Right lobe of liver (tissue), 6 donors: ENCODE data around the gene MYDGF. TPM values are rescaled to one million over a fixed set of nuclear protein-coding genes. Genes with fewer than 3 reads are reported as not detected.

ENCODE experiments used
- ATAC-seq, 4 donors: fragments of 200-7000 bp; cut with Tn5 transposase; one replicate each; pipeline ENCODE4 v1.9.1; 2020; ENCODE audit warnings: mild to moderate bottlenecking in 4 of 4, moderate library complexity in 4 of 4
- DNase-seq, 3 donors: peaks; one replicate each; pipeline ENCODE4 v3.0.0-alpha.2; 2020
- H3K27ac ChIP-seq, 3 donors: fragments of 200-600 bp; one replicate each; pipeline ENCODE4 v1.8.0; 2022
- H3K27me3 ChIP-seq, 2 donors: fragments of 200-600 bp; one replicate each; pipeline ENCODE4 v1.8.0; 2022
- H3K36me3 ChIP-seq, 4 donors: fragments of 200-600 bp; sonication (generic) in 1 of 4; one replicate each; pipeline versions ENCODE4 v1.5.1 to v1.8.0; 2017 to 2022; ENCODE audit warnings: control low read depth in 1 of 4
- H3K4me1 ChIP-seq, 4 donors: fragments of 200-600 bp; sonication (generic) in 1 of 4; one replicate each; pipeline versions ENCODE4 v1.5.1 to v1.8.0; 2017 to 2022; ENCODE audit warnings: control low read depth in 1 of 4
- H3K4me3 ChIP-seq, 3 donors: fragments of 200-600 bp; one replicate each; pipeline ENCODE4 v1.8.0; 2022
- H3K9me3 ChIP-seq, 4 donors: fragments of 200-600 bp; sonication (generic) in 1 of 4; one replicate each; pipeline versions ENCODE4 v1.5.1 to v1.8.0; 2017 to 2022; ENCODE audit warnings: control low read depth in 1 of 4
- POLR2A ChIP-seq: fragments of 450-650 bp; IDR thresholded peaks from one replicate; pipeline ENCODE4 v1.6.1; 2017; ENCODE audit warnings: antibody characterized with exemption, mild to moderate bottlenecking
- WGBS: methylation state at CpG from one replicate; pipeline ENCODE4 v1.1.6; 2018; ENCODE audit warnings: low coverage, low lambda C conversion rate; ENCODE audit not compliant: insufficient coverage; ENCODE audit errors: missing lambda C conversion rate; 5-methylcytosine and 5-hydroxymethylcytosine counted together
- intact Hi-C, 2 donors: fragments of 100-400 bp; cut with DNase I; formaldehyde crosslinking; loops; one replicate each; pipeline versions ENCODE4 v1.11.2 to v1.14.1; 2022
- total RNA-seq, 6 experiments: library from RNA; depleted of rRNA in 2 of 6; stranded (reverse); fragments of >200 nt in 2 of 6; fragmentation: NEBNext Ultra II Directional in 3 of 6; extraction: Animal tissue kit (Norgen Biotek cat#: 25700) in 3 of 6; gene quantifications; one replicate each; pipeline versions ENCODE4 v1.1.0 to v1.2.4, GENCODE V29; 2016 to 2023
- TF ChIP-seq, protein P1 (sequence below), 4 donors: fragments of 200-600 bp in 3 of 4; fragments of 450-650 bp in 1 of 4; IDR thresholded peaks; one replicate each; pipeline versions ENCODE4 v1.5.1 to v1.8.0; 2016 to 2022; ENCODE audit warnings: antibody characterized with exemption in 4 of 4, mild to moderate bottlenecking in 2 of 4
- donor health status: DM: no; HTN: yes; CAD: no.
- donor health status: DM: no; HTN: no; CAD: no.
- donor health status: DM: no; HTN: no; CAD: no.
- donor health status: DM: no; HTN: yes; CAD: no.
- donor health status: DM: no; HTN: yes; CAD: no.

Gene MYDGF
- total RNA-seq, 6 experiments from 2014 or later, result 58.2 to 98.7 (median 72.2) TPM

DNA sequence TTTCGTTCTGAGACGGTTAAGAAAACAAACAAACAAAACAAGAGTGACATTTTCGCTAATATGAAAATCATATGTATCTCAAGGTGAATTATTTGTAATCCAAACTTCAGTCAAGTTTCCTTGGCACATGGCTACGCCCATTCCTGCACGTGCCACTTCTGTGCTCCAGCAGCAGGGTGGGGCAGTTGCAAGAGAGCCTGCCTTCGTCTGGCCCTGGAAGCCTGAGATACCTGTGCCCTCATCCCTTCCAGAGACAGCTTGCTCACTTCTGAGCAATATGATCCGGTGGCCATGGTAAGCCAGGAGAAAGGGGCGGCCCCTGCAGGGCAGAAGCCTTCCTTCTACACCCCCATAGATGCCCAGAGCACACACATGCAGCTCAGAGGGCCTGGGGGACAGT is 31.4 kb upstream of the MYDGF start:
- Histone ChIP-seq H3K4me1 (peaks cover 0 to 35% (median 11%) of the 10 kb centered on the region in 4 donors), H3K27me3 (no peaks in the 10 kb centered on the region), H3K36me3 (peaks cover 0 to 75% (median 40%) of the 10 kb centered on the region in 4 donors), H3K27ac (no peak overlapping the region), H3K4me3 (no peak overlapping the region), H3K9me3 (no peaks in the 10 kb centered on the region)
- DNase-seq (no peak), ATAC-seq (no peak)
- TF ChIP-seq POLR2A, result no peak
- TF ChIP-seq, protein P1, sequence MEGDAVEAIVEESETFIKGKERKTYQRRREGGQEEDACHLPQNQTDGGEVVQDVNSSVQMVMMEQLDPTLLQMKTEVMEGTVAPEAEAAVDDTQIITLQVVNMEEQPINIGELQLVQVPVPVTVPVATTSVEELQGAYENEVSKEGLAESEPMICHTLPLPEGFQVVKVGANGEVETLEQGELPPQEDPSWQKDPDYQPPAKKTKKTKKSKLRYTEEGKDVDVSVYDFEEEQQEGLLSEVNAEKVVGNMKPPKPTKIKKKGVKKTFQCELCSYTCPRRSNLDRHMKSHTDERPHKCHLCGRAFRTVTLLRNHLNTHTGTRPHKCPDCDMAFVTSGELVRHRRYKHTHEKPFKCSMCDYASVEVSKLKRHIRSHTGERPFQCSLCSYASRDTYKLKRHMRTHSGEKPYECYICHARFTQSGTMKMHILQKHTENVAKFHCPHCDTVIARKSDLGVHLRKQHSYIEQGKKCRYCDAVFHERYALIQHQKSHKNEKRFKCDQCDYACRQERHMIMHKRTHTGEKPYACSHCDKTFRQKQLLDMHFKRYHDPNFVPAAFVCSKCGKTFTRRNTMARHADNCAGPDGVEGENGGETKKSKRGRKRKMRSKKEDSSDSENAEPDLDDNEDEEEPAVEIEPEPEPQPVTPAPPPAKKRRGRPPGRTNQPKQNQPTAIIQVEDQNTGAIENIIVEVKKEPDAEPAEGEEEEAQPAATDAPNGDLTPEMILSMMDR (IDR thresholded peaks at IDR 0.05), result no peak
- intact Hi-C loops, result no loop called here
- 89% methylated on average over 6 of the region's 8 CpGs for WGBS

DNA sequence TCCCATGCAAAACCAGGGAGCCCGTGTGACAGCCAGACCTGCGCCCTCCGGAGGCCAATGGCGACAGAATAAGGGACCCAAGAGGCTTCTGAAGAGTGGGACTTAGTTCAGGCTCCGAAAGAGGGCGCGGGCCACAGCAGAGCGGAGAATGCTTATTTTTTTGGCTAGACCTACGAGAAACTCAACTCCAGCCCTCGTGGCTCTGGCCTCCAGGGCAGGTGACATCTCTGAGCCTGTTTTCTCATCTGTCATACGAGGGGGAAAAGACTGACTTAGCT is 30.5 kb upstream of the MYDGF start:
- no peaks in the 10 kb centered on the region for H3K27me3 ChIP-seq
- no peak overlapping the region for H3K27ac ChIP-seq
- no peak for DNase-seq
- no peak for ATAC-seq
- WGBS, result 86% methylated on average over 4 of the region's 11 CpGs
- peaks cover 0 to 33% (median 11%) of the 10 kb centered on the region in 4 donors for H3K4me1 ChIP-seq
- intact Hi-C loops, result no loop called here
- peaks cover 0 to 84% (median 40%) of the 10 kb centered on the region in 4 donors for H3K36me3 ChIP-seq
- no peak overlapping the region for H3K4me3 ChIP-seq
- no peak for TF ChIP-seq POLR2A
- TF ChIP-seq, protein P1 (IDR thresholded peaks at IDR 0.05), result no peak
- no peaks in the 10 kb centered on the region for H3K9me3 ChIP-seq

DNA sequence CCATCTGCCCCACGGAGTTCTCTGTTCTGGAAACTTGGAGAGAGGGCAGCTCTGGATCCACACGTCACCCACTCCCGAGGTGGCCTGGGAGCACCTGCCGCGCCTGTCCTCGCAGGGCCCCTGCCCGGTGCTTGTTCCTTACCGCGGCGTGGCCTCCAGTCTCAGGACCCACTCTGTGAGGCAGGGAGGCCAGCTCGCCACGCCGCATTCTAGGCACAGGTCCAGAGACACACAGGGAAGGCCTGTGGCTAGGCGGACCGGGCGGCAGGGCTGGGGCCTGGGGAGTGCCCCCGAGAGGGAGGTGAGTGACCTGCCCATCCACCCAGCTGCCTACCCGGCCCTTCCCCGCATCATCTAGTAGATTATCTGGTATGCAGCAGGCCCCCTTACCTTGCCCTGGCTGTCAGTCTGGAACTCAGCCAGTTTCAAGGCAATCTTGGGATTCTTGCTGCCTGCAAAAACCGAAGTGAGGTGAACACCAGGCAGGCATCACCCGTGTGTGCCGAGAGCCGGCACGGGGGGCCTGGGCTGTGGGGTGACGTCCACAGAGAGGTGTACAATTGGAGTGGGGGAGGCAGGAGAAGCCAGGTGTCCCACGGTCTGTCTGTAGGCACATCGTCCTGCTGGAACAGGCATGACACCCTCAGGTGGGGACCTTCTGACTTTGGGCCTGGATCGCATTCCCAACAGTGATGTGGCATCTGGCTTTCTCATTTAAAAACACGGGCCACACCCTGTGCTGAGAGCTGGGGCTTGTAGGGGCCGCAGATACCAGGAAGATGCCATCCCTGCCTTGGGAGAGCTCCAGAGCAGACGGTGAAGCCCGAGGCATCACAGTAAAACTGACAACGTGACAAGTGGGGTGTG is 29.9 kb upstream of the MYDGF start:
- Histone ChIP-seq H3K27me3 (no peaks in the 10 kb centered on the region), H3K9me3 (no peaks in the 10 kb centered on the region), H3K4me1 (peaks cover 0 to 33% (median 13%) of the 10 kb centered on the region in 4 donors), H3K4me3 (no peak overlapping the region), H3K36me3 (peaks cover 0 to 87% (median 40%) of the 10 kb centered on the region in 4 donors), H3K27ac (no peak overlapping the region)
- ATAC-seq (no peak), DNase-seq (peak in 1 of 3 donors; percentile 18)
- WGBS, result 60% methylated on average over 3 of the region's 33 CpGs
- TF ChIP-seq POLR2A, result no peak
- TF ChIP-seq, protein P1 (IDR thresholded peaks at IDR 0.05), result no peak
- intact Hi-C loops, result no loop called here

DNA sequence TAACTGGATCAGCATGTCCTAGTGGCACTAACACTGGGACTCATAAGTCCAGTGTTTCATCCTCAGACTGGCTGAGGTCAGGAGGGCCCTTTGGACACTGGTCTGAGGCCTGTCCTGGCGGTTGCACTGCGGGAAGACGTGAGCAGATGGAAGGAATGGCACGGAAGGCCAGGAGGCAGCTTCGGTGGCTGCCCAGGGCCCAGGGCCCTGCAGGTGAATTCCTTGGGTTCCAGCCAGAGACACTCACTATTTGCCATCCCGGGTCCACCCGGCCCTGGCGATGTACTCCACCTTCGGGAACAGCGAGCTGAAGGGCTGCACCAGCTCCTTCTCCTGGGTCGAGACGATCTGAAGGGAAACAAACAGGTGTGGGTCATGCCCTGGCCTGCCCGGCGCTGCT is 27.2 kb upstream of the MYDGF start:
- DNase-seq, result no peak
- WGBS, result no CpG with 5 or more reads among the region's 14 CpGs
- H3K27me3 ChIP-seq, result no peaks in the 10 kb centered on the region
- ATAC-seq, result no peak
- H3K4me1 ChIP-seq, result peaks cover 0 to 47% (median 15%) of the 10 kb centered on the region in 4 donors
- intact Hi-C loops, result no loop called here
- H3K27ac ChIP-seq, result peak overlapping the region in 1 of 3 donors; percentile 15
- H3K36me3 ChIP-seq, result peaks cover 0 to 86% (median 41%) of the 10 kb centered on the region in 4 donors
- TF ChIP-seq, protein P1 (IDR thresholded peaks at IDR 0.05), result no peak
- TF ChIP-seq POLR2A, result no peak
- H3K9me3 ChIP-seq, result no peaks in the 10 kb centered on the region
- no peak overlapping the region for H3K4me3 ChIP-seq
